PC-3 (cell line): Measurements from ENCODE around the gene EFCAB6. TPM values are rescaled to one million over a fixed set of nuclear protein-coding genes. Genes with fewer than 3 reads are reported as not detected.

Source experiments
- ATAC-seq: fragments of 200-7000 bp; cut with Tn5 transposase; 2 replicates; pipeline ENCODE4 v1.9.1; 2020; ENCODE audit warnings: mild to moderate bottlenecking, moderate library complexity
- BruUV-seq: library from RNA; stranded (reverse); fragments of 400-500 nt; replicated peaks from 2 replicates; lab custom pipeline; 2021; lab: Mats Ljungman, UMichigan
- CTCF ChIA-PET: fragments of 300-600 bp; sonication (Branson Sonifier 250); formaldehyde crosslinking; loops from one replicate; lab custom pipeline; 2022; ENCODE audit warnings: antibody characterized with exemption; lab: Charles Lee
- POLR2A ChIA-PET: fragments of 300-600 bp; sonication (Branson Sonifier 250); formaldehyde crosslinking; loops from one replicate; lab custom pipeline; 2022; ENCODE audit warnings: antibody characterized with exemption; ENCODE audit not compliant: unreplicated experiment; lab: Charles Lee
- DNase-seq: peaks from one replicate; pipeline ENCODE4 v3.0.0-alpha.2; 2015
- H2AFZ ChIP-seq: fragments of 300-600 bp; sonication (generic); 2 replicates; pipeline ENCODE4 v1.6.0; 2016; ENCODE audit warnings: antibody characterized with exemption, low read length
- H3F3A ChIP-seq: fragments of 300-600 bp; sonication (generic); one replicate; pipeline ENCODE4 v1.6.0; 2017; ENCODE audit warnings: antibody characterized with exemption, low read length, control low read depth, mild to moderate bottlenecking; ENCODE audit not compliant: unreplicated experiment
- H3K27ac ChIP-seq: fragments of 300-600 bp; sonication (generic); 2 replicates; pipeline ENCODE4 v1.5.1; 2016; ENCODE audit warnings: mild to moderate bottlenecking, low read length
- H3K27me3 ChIP-seq: fragments of 300-600 bp; sonication (generic); 2 replicates; pipeline ENCODE4 v1.6.1; 2016; ENCODE audit warnings: low read length, mixed read lengths
- H3K36me3 ChIP-seq: fragments of 300-600 bp; sonication (generic); 2 replicates; pipeline ENCODE4 v1.6.1; 2016; ENCODE audit warnings: low read depth, mixed run types, low read length, mixed read lengths
- H3K4me1 ChIP-seq: fragments of 300-600 bp; sonication (generic); 2 replicates; pipeline ENCODE4 v1.5.1; 2016; ENCODE audit warnings: low read length; ENCODE audit not compliant: insufficient read depth
- H3K4me2 ChIP-seq: fragments of 300-600 bp; sonication (generic); 2 replicates; pipeline ENCODE4 v1.6.0; 2016; ENCODE audit warnings: low read length
- H3K4me3 ChIP-seq: fragments of 300-600 bp; sonication (generic); 2 replicates; pipeline ENCODE4 v1.5.1; 2016; ENCODE audit warnings: mild to moderate bottlenecking, low read length, mixed read lengths
- H3K79me2 ChIP-seq: fragments of 300-600 bp; sonication (generic); 2 replicates; pipeline ENCODE4 v1.6.1; 2017; ENCODE audit warnings: low read length, mixed read lengths
- H3K9ac ChIP-seq: fragments of 300-600 bp; sonication (generic); 2 replicates; pipeline ENCODE4 v1.6.0; 2016; ENCODE audit warnings: mild to moderate bottlenecking, low read length
- H3K9me2 ChIP-seq: fragments of 300-600 bp; sonication (generic); replicated peaks from 2 replicates; pipeline ENCODE4 v1.6.1; 2016; ENCODE audit warnings: mixed run types, low read length, mixed read lengths
- H3K9me3 ChIP-seq: fragments of 300-600 bp; sonication (generic); 2 replicates; pipeline ENCODE4 v1.6.1; 2016; ENCODE audit warnings: low read length, mixed read lengths
- H4K20me1 ChIP-seq: fragments of 300-600 bp; sonication (generic); 2 replicates; pipeline ENCODE4 v1.6.1; 2016; ENCODE audit warnings: low read length, mixed read lengths
- CTCF ChIP-seq: fragments of 300-600 bp; sonication (generic); conservative IDR thresholded peaks from 2 replicates; pipeline ENCODE4 v1.5.1; 2017; ENCODE audit warnings: antibody characterized with exemption, low read depth, mild to moderate bottlenecking, low read length
- EZH2 ChIP-seq: fragments of 300-600 bp; sonication (generic); IDR thresholded peaks from one replicate; pipeline ENCODE4 v1.6.1; 2017; ENCODE audit warnings: antibody characterized with exemption, mild to moderate bottlenecking, low read length; ENCODE audit not compliant: unreplicated experiment
- EZH2phosphoT487 ChIP-seq: fragments of 300-600 bp; sonication (generic); IDR thresholded peaks from 2 replicates; pipeline ENCODE4 v1.6.1; 2018; ENCODE audit warnings: mild to moderate bottlenecking, antibody characterized with exemption, low read length, borderline replicate concordance
- intact Hi-C: fragments of 100-400 bp; cut with micrococcal nuclease; formaldehyde crosslinking; loops from 2 replicates; pipeline ENCODE4 v1.9.0; 2023
- total RNA-seq: library from RNA; depleted of rRNA; stranded (reverse); fragments of >200 nt; gene quantifications from 2 replicates; pipeline ENCODE4 v1.2.3, GENCODE V29; 2014

The EFCAB6 gene
- total RNA-seq, 1 experiment from 2014 or later, result 0.07 TPM

GRCh38 chr22:43631201-43631600, 180.9 kb downstream of the EFCAB6 start:
- H3K4me1 ChIP-seq, result no peaks in the 10 kb centered on the region
- BruUV-seq, result no TSS peak
- no peaks in the 10 kb centered on the region for H3K27me3 ChIP-seq
- no peak overlapping the region for H3K4me2 ChIP-seq
- H4K20me1 ChIP-seq, result no peaks in the 10 kb centered on the region
- H3K9me3 ChIP-seq, result no peaks in the 10 kb centered on the region
- ATAC-seq (no peak), DNase-seq (no peak)
- intact Hi-C loops, result no loop called here
- no peaks in the 10 kb centered on the region for H3K36me3 ChIP-seq
- no peak overlapping the region for H3K4me3 ChIP-seq
- no peak overlapping the region for H2AFZ ChIP-seq
- ChIA-PET CTCF (no interaction called here), POLR2A (no interaction called here)
- TF ChIP-seq EZH2phosphoT487 (no peak), CTCF (no peak), EZH2 (no peak)
- H3K9ac ChIP-seq, result no peak overlapping the region
- H3K79me2 ChIP-seq, result no peaks in the 10 kb centered on the region
- H3K27ac ChIP-seq, result no peak overlapping the region
- no peaks in the 10 kb centered on the region for H3F3A ChIP-seq
- no peaks in the 10 kb centered on the region for H3K9me2 ChIP-seq

DNA sequence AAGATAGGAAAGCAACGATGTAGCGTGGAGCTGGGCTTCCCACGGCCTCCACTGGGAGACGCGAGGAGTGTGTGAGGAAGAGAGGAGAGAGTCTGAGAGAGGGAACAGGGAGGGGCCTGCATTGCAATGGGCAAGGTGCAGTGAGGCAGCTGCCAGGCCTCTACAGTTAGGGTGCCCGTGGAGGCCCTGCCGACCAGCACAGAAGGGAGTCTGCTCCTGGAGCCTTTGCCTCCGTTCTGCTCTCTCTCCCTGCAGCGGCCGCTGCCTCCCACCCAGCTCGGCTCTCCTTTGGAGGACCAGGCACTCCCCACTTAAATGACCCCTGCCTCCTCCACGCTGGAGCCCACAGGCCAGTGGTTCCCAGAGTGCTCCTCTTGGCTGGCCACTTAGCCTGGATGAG, 181.7 kb downstream of the EFCAB6 start:
- ChIA-PET CTCF (no interaction called here), POLR2A (no interaction called here)
- Histone ChIP-seq H2AFZ (no peak overlapping the region), H3K4me2 (no peak overlapping the region), H3K27me3 (no peaks in the 10 kb centered on the region), H3K36me3 (no peaks in the 10 kb centered on the region), H3K9me3 (no peaks in the 10 kb centered on the region), H3K79me2 (no peaks in the 10 kb centered on the region), H3K9me2 (no peaks in the 10 kb centered on the region), H3K4me3 (no peak overlapping the region), H3K4me1 (peaks cover 3% of the 10 kb centered on the region), H4K20me1 (no peaks in the 10 kb centered on the region), H3F3A (no peaks in the 10 kb centered on the region), H3K27ac (no peak overlapping the region), H3K9ac (no peak overlapping the region)
- no peak for ATAC-seq
- TF ChIP-seq EZH2phosphoT487 (no peak), CTCF (no peak), EZH2 (no peak)
- no TSS peak for BruUV-seq
- intact Hi-C loops, result no loop called here
- no peak for DNase-seq

GRCh38 chr22:43628250-43628649, 183.9 kb downstream of the EFCAB6 start:
- no peaks in the 10 kb centered on the region for H3K9me2 ChIP-seq
- CTCF ChIA-PET, result no interaction called here
- H4K20me1 ChIP-seq, result no peaks in the 10 kb centered on the region
- H3K36me3 ChIP-seq, result no peaks in the 10 kb centered on the region
- no peaks in the 10 kb centered on the region for H3K9me3 ChIP-seq
- no peaks in the 10 kb centered on the region for H3K79me2 ChIP-seq
- H2AFZ ChIP-seq, result no peak overlapping the region
- no peak for TF ChIP-seq EZH2phosphoT487
- TF ChIP-seq EZH2, result no peak
- no peak for TF ChIP-seq CTCF
- no TSS peak for BruUV-seq
- no peak overlapping the region for H3K9ac ChIP-seq
- intact Hi-C loops, result no loop called here
- H3K4me1 ChIP-seq, result peaks cover 17% of the 10 kb centered on the region
- no peaks in the 10 kb centered on the region for H3K27me3 ChIP-seq
- POLR2A ChIA-PET, result no interaction called here
- H3K4me3 ChIP-seq, result no peak overlapping the region
- ATAC-seq (no peak), DNase-seq (no peak)
- H3K4me2 ChIP-seq, result no peak overlapping the region
- H3K27ac ChIP-seq, result no peak overlapping the region
- no peaks in the 10 kb centered on the region for H3F3A ChIP-seq
